Spleen (tissue), 11 donors: ENCODE data around the gene FAM227A. TPM values are rescaled to one million over a fixed set of nuclear protein-coding genes. Genes with fewer than 3 reads are reported as not detected.

ENCODE experiments used
- DNase-seq: peaks from one replicate; pipeline ENCODE4 v3.0.0-alpha.2; 2020
- H3K27ac ChIP-seq, 8 donors: fragments of 200-600 bp; sonication (generic) in 7 of 8; 1 replicate in 4 of 8; 2 replicates in 4 of 8; pipeline versions ENCODE4 v1.5.0 to v1.8.0; 2016 to 2021; ENCODE audit warnings: inconsistent platforms in 4 of 8, mild to moderate bottlenecking in 4 of 8, moderate library complexity in 1 of 8
- H3K27me3 ChIP-seq, 7 donors: fragments of 200-600 bp; sonication (generic) in 6 of 7; replicated peaks in 1 of 7; 1 replicate in 4 of 7; 2 replicates in 3 of 7; pipeline versions ENCODE4 v1.5.0 to v1.8.0; 2016 to 2021; ENCODE audit warnings: inconsistent platforms in 3 of 7, mild to moderate bottlenecking in 1 of 7
- H3K36me3 ChIP-seq, 6 donors: fragments of 200-600 bp; sonication (generic) in 5 of 6; 1 replicate in 4 of 6; 2 replicates in 2 of 6; pipeline versions ENCODE4 v1.5.0 to v1.8.0; 2016 to 2021; ENCODE audit warnings: inconsistent platforms in 2 of 6
- H3K4me1 ChIP-seq, 6 donors: fragments of 200-600 bp; sonication (generic) in 5 of 6; 1 replicate in 3 of 6; 2 replicates in 3 of 6; pipeline versions ENCODE4 v1.5.0 to v1.8.0; 2016 to 2021; ENCODE audit warnings: inconsistent platforms in 3 of 6
- H3K4me3 ChIP-seq, 8 donors: fragments of 200-600 bp; sonication (generic) in 7 of 8; 1 replicate in 4 of 8; 2 replicates in 4 of 8; pipeline versions ENCODE4 v1.5.0 to v1.8.0; 2016 to 2021; ENCODE audit warnings: inconsistent platforms in 4 of 8, mild to moderate bottlenecking in 4 of 8, moderate library complexity in 2 of 8
- H3K9me3 ChIP-seq, 8 donors: fragments of 200-600 bp; sonication (generic) in 7 of 8; 1 replicate in 4 of 8; 2 replicates in 4 of 8; pipeline versions ENCODE4 v1.5.0 to v1.8.0; 2016 to 2021; ENCODE audit warnings: inconsistent platforms in 4 of 8
- POLR2A ChIP-seq, 3 donors: fragments of 450-650 bp; IDR thresholded peaks; one replicate each; pipeline ENCODE4 v1.5.1; 2017; ENCODE audit warnings: antibody characterized with exemption in 3 of 3, mild to moderate bottlenecking in 1 of 3
- POLR2AphosphoS5 ChIP-seq, 3 donors: sonication (generic); formaldehyde crosslinking; IDR thresholded peaks; one replicate each; pipeline ENCODE4 v1.5.1; 2017; ENCODE audit warnings: antibody characterized with exemption in 3 of 3
- WGBS, 5 donors: extraction: QIAGEN DNeasy Blood & Tissue Kit in 3 of 5; methylation state at CpG; one replicate each; pipeline versions ENCODE4 v1.1.5 to v1.1.7; 2013 to 2018; 5-methylcytosine and 5-hydroxymethylcytosine counted together
- intact Hi-C: fragments of 100-400 bp; cut with DNase I; formaldehyde crosslinking; loops from one replicate; pipeline ENCODE4 v1.15.0; 2023; ENCODE audit warnings: low total_unique reads
- polyA plus RNA-seq, 3 donors: library from polyadenylated mRNA; stranded (reverse); fragments of 200-250 nt; gene quantifications; one replicate each; pipeline ENCODE4 v1.2.1, GENCODE V29; 2013
- total RNA-seq, 7 donors: library from RNA; depleted of rRNA in 3 of 7; stranded (reverse); fragments of >200 nt in 3 of 7; fragmentation: NEBNext Ultra II Directional in 4 of 7; extraction: Animal tissue kit (Norgen Biotek cat#: 25700) in 4 of 7; gene quantifications; one replicate each; pipeline versions ENCODE4 v1.1.0 to v1.2.1, GENCODE V29; 2016 to 2021
- TF ChIP-seq, protein P1 (sequence below), 11 experiments: fragments of 200-600 bp in 7 of 11; fragments of 450-650 bp in 4 of 11; sonication (generic) in 4 of 11; IDR thresholded peaks in 8 of 11; conservative IDR thresholded peaks in 3 of 11; 1 replicate in 7 of 11; 2 replicates in 4 of 11; pipeline versions ENCODE4 v1.4.0 to v1.8.0; 2016 to 2021; ENCODE audit warnings: antibody characterized with exemption in 11 of 11, inconsistent platforms in 4 of 11, mild to moderate bottlenecking in 1 of 11
- donor health status: healthy with polysubstance abuse.
- donor health status: DM: no; HTN: no; CAD: no; lungs with moderate emphysema.
- donor health status: DM: no; HTN: no; CAD: no.
- donor health status: Bipolar disorder and iron deficiency.
- donor health status: healthy.
- donor health status: DM: no; HTN: no; CAD: no.
- donor health status: DM: yes; HTN: yes; CAD: no.

The FAM227A gene
- total and polyA plus RNA-seq, 10 donors: 0.02 to 3.0 (median 0.26) TPM; not detected in 1

DNA sequence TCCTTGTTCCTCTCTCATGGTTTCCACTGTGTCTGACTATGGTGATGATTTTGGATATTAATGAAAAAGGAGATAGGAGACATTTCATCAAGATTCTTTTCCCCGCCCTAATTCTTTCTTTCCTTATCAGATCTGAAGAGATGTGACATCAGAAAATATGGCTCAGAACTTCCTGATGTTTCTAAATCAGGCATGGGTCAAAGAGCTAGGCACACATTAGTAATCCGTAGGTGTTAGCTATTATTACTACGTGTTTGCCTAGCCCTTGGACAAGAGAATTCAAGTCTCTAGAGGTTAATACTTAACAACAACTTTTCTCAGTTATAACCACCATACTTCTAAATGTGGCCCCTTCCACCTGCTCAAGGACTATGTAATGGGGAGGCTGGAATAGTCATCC lies 38.7 kb upstream of the FAM227A start:
- intact Hi-C loops: no loop called here
- no peaks in the 10 kb centered on the region for H3K9me3 ChIP-seq
- no peak overlapping the region for H3K4me3 ChIP-seq
- H3K27ac ChIP-seq: no peak overlapping the region
- H3K27me3 ChIP-seq: no peaks in the 10 kb centered on the region
- no peak for TF ChIP-seq POLR2AphosphoS5 (IDR thresholded peaks at IDR 0.05)
- TF ChIP-seq POLR2A (IDR thresholded peaks at IDR 0.05): no peak
- TF ChIP-seq, protein P1, sequence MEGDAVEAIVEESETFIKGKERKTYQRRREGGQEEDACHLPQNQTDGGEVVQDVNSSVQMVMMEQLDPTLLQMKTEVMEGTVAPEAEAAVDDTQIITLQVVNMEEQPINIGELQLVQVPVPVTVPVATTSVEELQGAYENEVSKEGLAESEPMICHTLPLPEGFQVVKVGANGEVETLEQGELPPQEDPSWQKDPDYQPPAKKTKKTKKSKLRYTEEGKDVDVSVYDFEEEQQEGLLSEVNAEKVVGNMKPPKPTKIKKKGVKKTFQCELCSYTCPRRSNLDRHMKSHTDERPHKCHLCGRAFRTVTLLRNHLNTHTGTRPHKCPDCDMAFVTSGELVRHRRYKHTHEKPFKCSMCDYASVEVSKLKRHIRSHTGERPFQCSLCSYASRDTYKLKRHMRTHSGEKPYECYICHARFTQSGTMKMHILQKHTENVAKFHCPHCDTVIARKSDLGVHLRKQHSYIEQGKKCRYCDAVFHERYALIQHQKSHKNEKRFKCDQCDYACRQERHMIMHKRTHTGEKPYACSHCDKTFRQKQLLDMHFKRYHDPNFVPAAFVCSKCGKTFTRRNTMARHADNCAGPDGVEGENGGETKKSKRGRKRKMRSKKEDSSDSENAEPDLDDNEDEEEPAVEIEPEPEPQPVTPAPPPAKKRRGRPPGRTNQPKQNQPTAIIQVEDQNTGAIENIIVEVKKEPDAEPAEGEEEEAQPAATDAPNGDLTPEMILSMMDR (IDR thresholded peaks at IDR 0.05 in 8 of 11, conservative IDR thresholded peaks at IDR 0.05 in 3 of 11): no peak
- WGBS, 5 donors: 70 to 86% (median 76%) methylated on average over 3 of the region's 3 CpGs
- DNase-seq: no peak
- peaks cover 38 to 63% (median 51%) of the 10 kb centered on the region in 6 donors for H3K4me1 ChIP-seq
- H3K36me3 ChIP-seq: peaks cover 0 to 49% (median 8%) of the 10 kb centered on the region in 6 donors

DNA sequence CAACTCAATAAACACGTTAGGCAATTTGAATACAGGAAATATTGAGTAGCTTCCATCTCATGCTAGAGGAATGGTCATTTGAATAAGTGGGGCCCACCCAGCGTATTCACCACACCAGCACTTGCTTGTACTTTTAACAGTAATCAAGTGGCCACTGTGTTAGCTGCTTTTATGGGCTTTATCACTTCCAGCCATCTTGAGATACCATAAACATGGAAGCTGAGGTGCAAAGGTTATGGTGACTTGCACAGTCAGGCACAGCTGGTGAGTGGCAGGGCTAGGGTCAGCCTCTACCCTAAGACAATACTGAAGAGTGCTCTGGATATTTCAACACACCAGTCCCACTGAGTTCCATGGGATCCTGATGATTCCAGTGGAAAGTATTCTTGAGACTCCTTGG lies 37.9 kb upstream of the FAM227A start:
- Histone ChIP-seq H3K4me3 (no peak overlapping the region), H3K27ac (peak overlapping the region in 1 of 8 donors; percentile 14), H3K27me3 (no peaks in the 10 kb centered on the region), H3K9me3 (no peaks in the 10 kb centered on the region), H3K4me1 (peaks cover 29 to 59% (median 44%) of the 10 kb centered on the region in 6 donors), H3K36me3 (peaks cover 0 to 58% (median 13%) of the 10 kb centered on the region in 6 donors)
- DNase-seq: no peak
- intact Hi-C loops: no loop called here
- TF ChIP-seq POLR2AphosphoS5 (IDR thresholded peaks at IDR 0.05) (no peak), POLR2A (IDR thresholded peaks at IDR 0.05) (no peak)
- TF ChIP-seq, protein P1 (IDR thresholded peaks at IDR 0.05 in 8 of 11, conservative IDR thresholded peaks at IDR 0.05 in 3 of 11): no peak
- WGBS, 5 donors: 66 to 75% (median 71%) methylated on average over 2 of the region's 2 CpGs

DNA sequence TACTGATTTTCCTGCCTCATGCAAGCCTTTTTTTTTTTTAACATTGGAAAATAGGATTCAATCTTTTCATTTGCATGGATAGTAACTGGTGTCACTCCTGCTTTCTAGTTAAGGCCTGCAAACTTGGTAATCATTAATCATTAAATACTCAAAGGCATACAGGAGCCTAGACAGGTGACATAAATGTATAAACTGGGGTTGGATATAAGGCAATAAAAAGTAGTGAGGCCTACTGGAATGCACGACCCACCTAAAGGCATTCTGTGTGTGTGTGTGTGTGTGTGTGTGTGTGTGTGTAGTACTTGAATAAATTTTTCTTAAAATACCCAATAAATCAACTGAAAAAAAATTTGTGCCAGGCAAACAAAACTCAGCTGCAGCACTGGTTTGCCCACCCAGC lies 33.5 kb upstream of the FAM227A start:
- Histone ChIP-seq H3K27me3 (no peaks in the 10 kb centered on the region), H3K4me3 (no peak overlapping the region), H3K4me1 (peaks cover 0 to 17% (median 7%) of the 10 kb centered on the region in 6 donors), H3K9me3 (no peaks in the 10 kb centered on the region), H3K27ac (no peak overlapping the region), H3K36me3 (peaks cover 0 to 98% (median 54%) of the 10 kb centered on the region in 6 donors)
- intact Hi-C loops: no loop called here
- WGBS, 5 donors: 75 to 93% (median 86%) methylated on average over 1 of the region's 1 CpG
- no peak for TF ChIP-seq POLR2A (IDR thresholded peaks at IDR 0.05)
- no peak for TF ChIP-seq POLR2AphosphoS5 (IDR thresholded peaks at IDR 0.05)
- TF ChIP-seq, protein P1 (IDR thresholded peaks at IDR 0.05 in 8 of 11, conservative IDR thresholded peaks at IDR 0.05 in 3 of 11): no peak
- DNase-seq: no peak

DNA sequence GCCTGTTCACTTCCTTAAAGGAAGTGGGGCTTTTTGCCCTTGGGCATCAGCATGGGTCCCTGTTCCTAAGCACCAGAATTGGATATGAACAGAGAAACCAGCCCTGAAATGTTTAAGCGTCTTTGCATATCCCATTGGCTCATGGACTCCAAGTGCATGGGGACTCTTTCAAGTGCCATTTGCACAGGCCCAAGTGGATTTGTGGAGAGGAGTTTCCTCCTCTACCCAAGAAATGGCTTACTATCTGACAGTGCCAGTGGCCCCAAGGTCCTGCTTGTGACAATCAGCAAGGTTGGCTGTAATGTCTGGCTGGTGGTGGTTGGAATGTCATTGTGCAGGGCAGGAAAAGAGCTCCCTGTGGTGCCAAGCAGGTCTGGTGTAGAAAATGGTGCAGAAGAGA lies 29.6 kb upstream of the FAM227A start:
- H3K4me3 ChIP-seq: no peak overlapping the region
- no peak overlapping the region for H3K27ac ChIP-seq
- peaks cover 6 to 31% (median 16%) of the 10 kb centered on the region in 6 donors for H3K4me1 ChIP-seq
- TF ChIP-seq POLR2AphosphoS5 (IDR thresholded peaks at IDR 0.05) (no peak), POLR2A (IDR thresholded peaks at IDR 0.05) (no peak)
- TF ChIP-seq, protein P1 (IDR thresholded peaks at IDR 0.05 in 8 of 11, conservative IDR thresholded peaks at IDR 0.05 in 3 of 11): no peak
- H3K27me3 ChIP-seq: no peaks in the 10 kb centered on the region
- peaks cover 0 to 81% (median 65%) of the 10 kb centered on the region in 6 donors for H3K36me3 ChIP-seq
- DNase-seq: no peak
- intact Hi-C loops: no loop called here
- H3K9me3 ChIP-seq: no peaks in the 10 kb centered on the region
- WGBS, 5 donors: 90 to 100% (median 92%) methylated on average over 1 of the region's 1 CpG
